ENCODE results near the gene TSSK1B. TPM values are rescaled to one million over a fixed set of nuclear protein-coding genes. Genes with fewer than 3 reads are reported as not detected.

Gene TSSK1B
- total and polyA plus RNA-seq, 2 of the 8 experiments (the other 6 are each of a cell fraction or from before 2014, with no cell fraction given): 0.05 TPM; not detected in 1

DNA sequence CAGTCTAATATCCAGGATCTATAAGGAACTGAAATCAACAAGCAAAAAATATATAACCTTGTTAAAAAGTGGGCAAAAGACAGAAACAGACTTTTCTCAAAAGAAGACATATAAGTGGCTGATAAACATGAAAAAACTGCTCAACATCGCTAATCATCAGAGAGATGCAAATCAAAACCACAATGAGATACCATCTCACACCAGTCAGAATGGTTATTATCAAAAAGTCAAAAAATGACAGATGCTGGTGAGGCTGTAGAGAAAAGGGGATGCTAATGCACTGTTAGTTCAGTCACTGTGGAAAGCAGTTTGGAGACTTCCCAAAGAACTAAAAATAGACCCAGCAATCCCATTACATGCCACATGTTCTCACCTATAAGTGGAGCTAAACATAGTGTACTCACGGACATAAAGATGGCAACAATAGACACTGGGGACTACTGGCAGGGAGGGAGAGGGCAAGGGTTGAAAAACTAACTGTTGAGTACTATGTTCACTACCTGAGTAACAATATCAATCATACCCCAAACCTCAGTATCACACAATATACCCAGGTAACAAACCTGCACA lies 11.7 kb upstream of the TSSK1B start:
- Histone ChIP-seq H3K4me2 (ENCODE audit: insufficient read depth in 1 of 2, low read depth in 2 of 2, low read length in 2 of 2) (no peak overlapping the region), H3K23me2 (ENCODE audit: low read depth, low read length) (no peaks in the 10 kb centered on the region), H3K79me1 (ENCODE audit: low read depth, low read length) (no peaks in the 10 kb centered on the region), H4K20me1 (replicated peaks in 1 of 2; ENCODE audit: control insufficient read depth in 1 of 2, insufficient read depth in 2 of 2, low read length in 2 of 2) (no peaks in the 10 kb centered on the region), H4K91ac (replicated peaks; ENCODE audit: insufficient read length, low read length) (no peak overlapping the region), H3K9ac (replicated peaks in 1 of 4; ENCODE audit: extremely low read depth in 1 of 4, low read depth in 3 of 4, low read length in 3 of 4) (no peak overlapping the region), H2AFZ (ENCODE audit: low read length) (no peak overlapping the region), H2BK20ac (ENCODE audit: low read length) (no peak overlapping the region), H3K4ac (replicated peaks; ENCODE audit: insufficient read length, low read depth, low read length) (no peak overlapping the region), H2AK5ac (ENCODE audit: low read depth, low read length) (no peak overlapping the region), H3K4me1 (replicated peaks in 1 of 4; ENCODE audit: control insufficient read depth in 3 of 4, insufficient read depth in 4 of 4, low read length in 3 of 4) (no peaks in the 10 kb centered on the region), H3K27me3 (replicated peaks in 1 of 4; ENCODE audit: control insufficient read depth in 3 of 4, extremely low read depth in 1 of 4, insufficient read depth in 3 of 4, low read length in 3 of 4) (no peaks in the 10 kb centered on the region), H3K18ac (ENCODE audit: extremely low read depth, low read length) (no peak overlapping the region), H4K8ac (ENCODE audit: extremely low read depth, insufficient read depth, low read length) (no peak overlapping the region), H3K56ac (replicated peaks; ENCODE audit: insufficient read length, low read depth, low read length) (no peak overlapping the region), H3K4me3 (ENCODE audit: extremely low read depth in 1 of 4, insufficient read depth in 2 of 4, low read depth in 3 of 4, low read length in 4 of 4) (no peak overlapping the region), H2BK120ac (replicated peaks; ENCODE audit: low read depth, low read length) (no peak overlapping the region), H3K27ac (ENCODE audit: low read depth, low read length) (no peak overlapping the region), H3K36me3 (ENCODE audit: control insufficient read depth in 2 of 4, insufficient read depth in 4 of 4, low read length in 3 of 4) (0 out of 8 replicates have a peak, but pooled peaks cover 0 to 2% (median 0%) of the 10 kb centered on the region in 4 experiments), H2BK15ac (ENCODE audit: low read length) (no peak overlapping the region), H4K5ac (ENCODE audit: insufficient read length, low read depth, low read length) (no peak overlapping the region), H3K79me2 (ENCODE audit: control insufficient read depth in 1 of 2, insufficient read depth in 2 of 2, low read length in 2 of 2) (no peaks in the 10 kb centered on the region), H3K14ac (ENCODE audit: insufficient read length) (no peak overlapping the region), H3K9me3 (ENCODE audit: insufficient read depth in 2 of 2, low read depth in 1 of 2, low read length in 1 of 2) (peaks cover 0 to 4% of the 10 kb centered on the region in 2 experiments; a peak in 1 of 4 replicates), H2BK12ac (ENCODE audit: low read depth, low read length) (no peak overlapping the region), H3K23ac (ENCODE audit: insufficient read length) (no peak overlapping the region), H2BK5ac (ENCODE audit: low read depth, low read length) (no peak overlapping the region)
- FAIRE-seq (no peak), DNase-seq (ENCODE audit: low read depth in 1 of 2, low spot score in 2 of 2) (no peak)
- POLR2A ChIA-PET (ENCODE audit: partially characterized antibody): no interaction called here
- CTCF ChIA-PET (ENCODE audit: partially characterized antibody): no interaction called here
- 85% methylated on average over 2 of the region's 2 CpGs; no CpG with 5 or more reads in 1 of the 2 experiments for WGBS, 2 experiments (ENCODE audit: extremely low coverage in 1 of 2, insufficient coverage in 1 of 2, insufficient read length in 1 of 2, insufficient replicate concordance in 2 of 2, low coverage in 1 of 2, low lambda C conversion rate in 2 of 2, missing lambda C conversion rate in 1 of 2)
- TF ChIP-seq, protein P1, sequence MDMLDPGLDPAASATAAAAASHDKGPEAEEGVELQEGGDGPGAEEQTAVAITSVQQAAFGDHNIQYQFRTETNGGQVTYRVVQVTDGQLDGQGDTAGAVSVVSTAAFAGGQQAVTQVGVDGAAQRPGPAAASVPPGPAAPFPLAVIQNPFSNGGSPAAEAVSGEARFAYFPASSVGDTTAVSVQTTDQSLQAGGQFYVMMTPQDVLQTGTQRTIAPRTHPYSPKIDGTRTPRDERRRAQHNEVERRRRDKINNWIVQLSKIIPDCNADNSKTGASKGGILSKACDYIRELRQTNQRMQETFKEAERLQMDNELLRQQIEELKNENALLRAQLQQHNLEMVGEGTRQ (IDR thresholded peaks at IDR 0.05; ENCODE audit: low read length): no peak
